Renal cortex interstitium (tissue), 11 donors: ENCODE data around the gene MADD. TPM values are rescaled to one million over a fixed set of nuclear protein-coding genes. Genes with fewer than 3 reads are reported as not detected.
"Not testable (repeated sequence)": the region's sequence is repeated elsewhere in the genome, so short reads cannot be mapped to it uniquely, and the experiment has no call there.

Experiments used
- DNase-seq, 11 donors: peaks; one replicate each; pipeline ENCODE4 v3.0.0-alpha.2; 2013; ENCODE audit warnings: low read depth in 9 of 11, low spot score in 4 of 11; ENCODE audit errors: extremely low read depth in 1 of 11
- polyA plus RNA-seq, 3 donors: library from polyadenylated mRNA; unstranded; fragments of 120-200 nt; gene quantifications; one replicate each; pipeline ENCODE4 v1.2.1, GENCODE V29; 2013; ENCODE audit not compliant: insufficient read length in 3 of 3

The MADD gene
- polyA plus RNA-seq, 3 donors = 41.5 to 53.3 (median 47.2) TPM

GRCh38 chr11:47331454-47332302 is 61.7 kb downstream of the MADD start:
- DNase-seq = no peak

DNA sequence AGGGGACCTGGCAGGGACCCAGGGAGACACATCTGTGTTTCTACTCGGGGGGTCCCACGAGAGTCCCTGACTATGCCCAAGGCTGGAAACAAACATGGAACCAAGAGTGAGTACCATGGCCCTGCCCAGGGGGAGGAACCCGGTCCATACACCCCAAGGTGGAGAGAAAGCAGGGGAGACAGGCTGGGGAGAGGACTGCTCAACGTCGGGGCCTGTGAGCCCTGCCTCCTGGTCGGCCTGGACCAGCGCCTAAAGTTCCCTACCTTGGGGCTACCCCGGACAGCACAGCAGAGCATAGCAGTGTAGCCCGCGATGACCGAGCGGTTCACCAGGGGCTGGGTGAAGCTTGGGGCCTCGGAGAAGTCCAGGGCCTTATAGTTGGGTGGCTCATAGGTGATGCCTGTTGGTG is 62.4 kb downstream of the MADD start:
- DNase-seq = no peak

GRCh38 chr11:47332791-47333525 is 63.0 kb downstream of the MADD start:
- DNase-seq = no peak

- no peak for DNase-seq
Observed at GRCh38 chr11:47333526-47333845, 63.6 kb downstream of the MADD start.

- no peak for DNase-seq
Observed at GRCh38 chr11:47333886-47334443, 64.0 kb downstream of the MADD start.

DNA sequence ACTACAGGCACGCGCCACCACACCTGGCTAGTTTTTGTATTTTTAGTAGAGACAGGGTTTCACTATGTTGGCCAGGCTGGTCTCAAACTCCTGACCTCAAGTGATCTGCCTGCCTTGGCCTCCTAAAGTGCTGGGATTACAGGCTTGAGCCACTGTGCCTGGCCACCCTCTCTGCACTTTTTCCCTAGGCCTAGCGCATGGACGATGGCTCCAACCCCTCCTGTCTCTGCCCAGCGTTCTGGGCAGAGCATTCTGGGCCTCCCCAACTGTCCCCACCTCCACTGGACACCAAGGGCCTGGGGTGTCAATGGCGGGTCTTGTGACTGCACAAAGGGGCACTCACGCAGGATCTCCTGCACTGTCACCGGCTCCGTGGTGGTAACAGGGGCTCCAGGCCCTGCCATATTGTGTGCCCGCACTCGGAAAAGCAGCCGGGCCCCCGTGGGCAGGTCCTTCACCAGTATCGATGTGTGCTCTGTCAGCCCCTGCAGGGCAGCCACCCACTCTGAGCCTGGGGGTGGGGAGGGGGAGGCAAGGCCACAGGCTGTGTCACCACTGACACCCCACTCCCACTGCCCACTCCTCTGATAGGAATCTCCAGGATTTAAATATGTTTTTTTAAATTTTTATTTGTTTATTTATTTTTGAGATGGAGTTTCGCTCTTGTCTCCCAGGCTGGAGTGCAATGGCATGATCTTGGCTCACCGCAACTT is 64.9 kb downstream of the MADD start:
- not testable (repeated sequence) for DNase-seq

- DNase-seq = no peak
Observed at GRCh38 chr11:47335733-47336132, 65.8 kb downstream of the MADD start.

DNA sequence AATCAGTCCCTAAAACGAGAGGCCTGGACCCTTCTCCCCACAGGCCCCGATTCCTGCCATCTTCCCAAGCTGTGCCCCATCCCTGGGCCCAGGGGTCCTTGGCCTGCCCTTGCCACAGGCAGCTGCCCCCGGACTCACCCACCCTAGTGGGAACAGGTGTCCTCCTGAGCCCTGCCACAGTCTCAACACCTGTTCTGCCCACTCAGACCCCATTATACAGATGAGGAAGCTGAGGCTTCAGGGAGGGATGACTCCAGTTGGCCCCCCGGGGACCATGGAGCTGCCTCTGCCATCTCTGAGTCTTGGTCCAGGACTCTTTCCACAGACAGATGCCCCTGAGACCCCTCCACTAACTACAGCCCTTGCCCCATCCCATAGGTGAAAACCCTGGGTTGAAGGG is 66.7 kb downstream of the MADD start:
- no peak for DNase-seq

DNA sequence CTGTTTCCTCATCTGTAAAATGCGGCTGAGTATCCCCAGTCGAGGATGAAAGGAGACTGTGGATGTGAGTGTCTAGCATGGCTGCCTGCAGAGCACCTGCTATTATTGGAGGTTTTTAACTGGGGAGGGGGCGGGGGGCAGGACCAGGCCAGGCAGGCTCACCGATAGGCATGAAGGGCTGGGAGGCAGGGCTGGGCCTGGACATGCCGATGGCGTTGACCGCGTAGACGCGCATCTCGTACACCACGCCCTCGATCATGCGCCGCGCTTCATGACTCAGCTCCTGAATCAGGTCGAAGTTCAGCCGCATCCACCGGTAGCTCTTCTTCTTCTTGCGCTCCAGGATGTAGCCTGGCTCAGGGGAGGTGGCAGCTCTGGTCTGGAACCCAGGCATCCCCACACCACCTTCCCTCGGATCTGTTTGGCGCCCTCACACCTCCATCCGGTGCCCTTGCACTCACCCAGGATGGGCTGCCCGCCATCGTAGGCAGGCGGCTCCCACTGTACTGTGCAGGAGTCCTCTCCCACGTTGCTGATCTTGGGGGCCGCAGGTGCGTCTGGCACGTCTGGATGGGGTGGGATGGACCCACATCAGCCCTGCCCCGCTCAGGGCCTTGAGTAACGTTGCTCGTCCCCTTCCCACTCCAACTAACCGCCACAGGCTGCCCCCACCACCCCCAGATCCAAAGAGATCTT is 67.4 kb downstream of the MADD start:
- no peak for DNase-seq

- no peak for DNase-seq
Observed at GRCh38 chr11:47338396-47339241, 68.7 kb downstream of the MADD start.

GRCh38 chr11:47340010-47340409 is 70.1 kb downstream of the MADD start:
- DNase-seq = no peak

DNA sequence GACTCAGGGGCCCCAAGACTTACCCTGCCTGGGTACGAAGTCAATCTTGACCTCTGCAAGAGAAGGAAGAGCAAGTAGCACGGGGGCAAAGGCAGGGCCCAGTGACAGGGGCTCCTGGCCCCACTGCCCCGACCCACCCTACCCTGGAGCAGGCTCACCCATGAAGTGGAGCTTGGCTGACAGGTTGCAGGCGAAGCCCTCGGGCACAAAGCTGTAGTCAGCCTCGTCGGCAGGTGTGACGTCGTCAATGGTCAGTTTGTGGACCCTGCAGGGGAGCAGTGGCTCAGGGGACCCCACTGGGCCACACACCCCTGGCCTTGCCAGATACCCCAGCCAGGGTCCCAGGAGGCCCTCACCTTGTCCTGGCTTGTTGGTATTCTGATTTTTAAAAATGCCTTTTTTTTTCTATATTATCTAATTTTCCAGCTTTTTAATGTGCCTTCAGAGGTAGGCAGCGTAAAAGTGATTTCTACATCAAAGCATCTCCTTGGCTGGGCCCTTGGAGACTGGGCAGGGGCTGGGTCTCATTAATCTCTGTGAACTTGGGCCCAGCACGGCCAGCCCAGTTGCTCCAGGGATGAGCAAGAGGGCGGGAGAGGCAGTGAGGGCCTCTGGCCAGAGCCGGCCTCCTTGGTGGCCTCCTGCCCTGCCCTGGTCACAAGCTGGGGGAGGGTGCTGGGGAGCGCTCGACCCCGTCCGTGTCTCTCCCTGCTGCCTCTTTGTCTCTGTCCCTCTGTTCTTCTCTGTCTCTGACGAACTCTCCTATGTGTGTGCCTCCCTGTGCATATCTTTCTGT is 71.2 kb downstream of the MADD start:
- DNase-seq = no peak

DNA sequence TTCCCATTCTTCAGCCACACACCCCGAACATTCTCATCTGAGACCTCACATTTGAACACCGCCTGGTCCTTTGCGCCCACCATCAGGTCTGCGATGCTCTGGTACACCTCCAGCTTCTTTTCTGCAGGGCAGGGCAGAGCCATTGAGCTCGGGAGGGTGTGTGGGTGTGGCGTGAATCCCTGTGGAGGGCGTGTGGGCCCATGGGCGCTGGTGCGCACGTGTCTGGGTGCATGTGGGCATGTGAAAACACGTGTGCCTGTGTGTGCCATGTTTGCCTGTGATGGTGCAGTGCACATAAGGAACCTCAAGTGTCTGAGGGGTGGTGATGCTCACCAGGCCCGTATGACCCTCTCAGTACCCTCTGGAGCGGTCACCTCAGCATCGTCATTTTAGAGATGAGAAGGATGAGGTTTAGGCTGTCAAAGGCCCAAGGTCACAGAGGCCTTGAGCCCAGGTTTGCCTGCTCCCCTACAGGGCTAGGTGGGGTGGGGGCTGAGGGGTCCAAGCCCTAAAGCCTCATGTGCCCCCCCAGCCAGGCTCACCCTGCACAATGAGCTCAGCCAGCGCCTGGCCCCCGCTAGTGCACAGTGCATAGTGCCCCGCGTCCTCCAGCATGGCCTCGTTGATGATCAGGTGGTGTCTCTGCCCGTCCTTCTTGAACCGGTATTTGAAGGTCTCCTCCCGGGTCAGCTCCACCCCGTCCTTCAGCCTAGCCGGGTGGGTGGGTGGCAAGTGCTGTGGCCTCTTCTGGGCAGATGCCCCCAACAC is 72.3 kb downstream of the MADD start:
- DNase-seq = no peak

- no peak for DNase-seq
Observed at GRCh38 chr11:47342854-47343253, 72.9 kb downstream of the MADD start.

GRCh38 chr11:47345890-47346563 is 76.1 kb downstream of the MADD start:
- DNase-seq = no peak

DNA sequence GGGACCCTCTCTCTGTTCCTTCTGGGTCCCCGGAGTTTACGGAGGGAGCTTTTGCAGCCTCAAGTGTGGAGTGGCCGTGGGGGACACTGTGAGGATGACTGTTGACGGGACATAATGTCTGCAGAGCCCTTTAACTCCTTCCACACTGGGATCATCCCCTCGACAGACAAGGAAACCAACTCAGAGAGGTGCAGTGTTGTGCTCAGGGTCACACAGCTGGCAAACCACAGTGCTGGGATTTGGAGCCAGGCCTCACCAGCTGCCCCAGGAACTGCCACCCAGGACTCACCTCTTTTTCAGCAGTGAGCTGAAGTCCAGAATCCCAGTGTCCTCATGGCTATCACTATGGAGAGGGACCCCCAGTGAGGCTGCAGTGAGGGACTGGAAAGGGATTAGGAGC is 77.2 kb downstream of the MADD start:
- no peak for DNase-seq
